ENCODE data around the gene AGAP1. TPM values are rescaled to one million over a fixed set of nuclear protein-coding genes. Genes with fewer than 3 reads are reported as not detected.

AGAP1 gene
- total RNA-seq, 2 donors from 2014 or later = 16.1 to 40.1 TPM

GRCh38 chr2:235698028-235698427 lies 204.2 kb downstream of the AGAP1 start:
- Histone ChIP-seq H3K4me3 (no peak overlapping the region), H3K36me3 (no peaks in the 10 kb centered on the region), H3K27ac (no peak overlapping the region), H3K4me1 (replicated peaks) (no peaks in the 10 kb centered on the region), H3K9me3 (no peaks in the 10 kb centered on the region), H3K27me3 (replicated peaks; ENCODE audit: insufficient read depth) (no peaks in the 10 kb centered on the region)
- intact Hi-C loops (cut with DNase I) = no loop called here
- DNase-seq (ENCODE audit: low spot score) = no peak
- WGBS = 89% methylated on average over 9 of the region's 9 CpGs
- TF ChIP-seq POLR2A (IDR thresholded peaks at IDR 0.05) (no peak), POLR2AphosphoS5 (IDR thresholded peaks at IDR 0.05) (no peak)
- TF ChIP-seq, protein P1, sequence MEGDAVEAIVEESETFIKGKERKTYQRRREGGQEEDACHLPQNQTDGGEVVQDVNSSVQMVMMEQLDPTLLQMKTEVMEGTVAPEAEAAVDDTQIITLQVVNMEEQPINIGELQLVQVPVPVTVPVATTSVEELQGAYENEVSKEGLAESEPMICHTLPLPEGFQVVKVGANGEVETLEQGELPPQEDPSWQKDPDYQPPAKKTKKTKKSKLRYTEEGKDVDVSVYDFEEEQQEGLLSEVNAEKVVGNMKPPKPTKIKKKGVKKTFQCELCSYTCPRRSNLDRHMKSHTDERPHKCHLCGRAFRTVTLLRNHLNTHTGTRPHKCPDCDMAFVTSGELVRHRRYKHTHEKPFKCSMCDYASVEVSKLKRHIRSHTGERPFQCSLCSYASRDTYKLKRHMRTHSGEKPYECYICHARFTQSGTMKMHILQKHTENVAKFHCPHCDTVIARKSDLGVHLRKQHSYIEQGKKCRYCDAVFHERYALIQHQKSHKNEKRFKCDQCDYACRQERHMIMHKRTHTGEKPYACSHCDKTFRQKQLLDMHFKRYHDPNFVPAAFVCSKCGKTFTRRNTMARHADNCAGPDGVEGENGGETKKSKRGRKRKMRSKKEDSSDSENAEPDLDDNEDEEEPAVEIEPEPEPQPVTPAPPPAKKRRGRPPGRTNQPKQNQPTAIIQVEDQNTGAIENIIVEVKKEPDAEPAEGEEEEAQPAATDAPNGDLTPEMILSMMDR (IDR thresholded peaks at IDR 0.05) = no peak

GRCh38 chr2:235698491-235698890 lies 204.6 kb downstream of the AGAP1 start:
- no peaks in the 10 kb centered on the region for H3K4me1 ChIP-seq (replicated peaks)
- H3K4me3 ChIP-seq = no peak overlapping the region
- intact Hi-C loops (cut with DNase I) = no loop called here
- DNase-seq (ENCODE audit: low spot score) = no peak
- TF ChIP-seq POLR2AphosphoS5 (IDR thresholded peaks at IDR 0.05) = no peak
- TF ChIP-seq, protein P1 (IDR thresholded peaks at IDR 0.05) = no peak
- TF ChIP-seq POLR2A (IDR thresholded peaks at IDR 0.05) = no peak
- 95% methylated on average over 7 of the region's 7 CpGs for WGBS
- H3K27me3 ChIP-seq (replicated peaks; ENCODE audit: insufficient read depth) = no peaks in the 10 kb centered on the region
- no peaks in the 10 kb centered on the region for H3K36me3 ChIP-seq
- no peak overlapping the region for H3K27ac ChIP-seq
- H3K9me3 ChIP-seq = no peaks in the 10 kb centered on the region

DNA sequence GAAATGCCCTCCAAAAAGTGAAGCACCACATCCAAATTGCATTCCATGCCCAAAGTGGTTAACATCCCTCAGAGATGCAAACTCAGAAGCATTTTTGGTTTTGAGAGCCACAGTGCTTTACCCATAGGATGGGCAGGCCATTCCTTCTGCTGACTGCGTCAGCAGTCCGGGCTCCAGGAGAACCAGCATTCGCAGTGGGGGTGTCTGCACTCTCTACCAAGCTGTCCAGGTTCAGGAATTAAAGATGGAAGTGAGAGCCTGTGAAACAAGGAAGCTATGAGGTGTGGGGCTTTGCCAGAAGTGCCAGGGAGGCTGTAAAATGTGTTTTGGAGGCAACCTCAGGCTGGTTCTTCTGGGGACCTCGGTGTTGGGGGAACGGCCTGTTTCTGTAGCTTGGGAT lies 205.7 kb downstream of the AGAP1 start:
- Histone ChIP-seq H3K4me3 (no peak overlapping the region), H3K27me3 (replicated peaks; ENCODE audit: insufficient read depth) (no peaks in the 10 kb centered on the region), H3K36me3 (no peaks in the 10 kb centered on the region), H3K4me1 (replicated peaks) (no peaks in the 10 kb centered on the region), H3K27ac (no peak overlapping the region), H3K9me3 (no peaks in the 10 kb centered on the region)
- TF ChIP-seq POLR2A (IDR thresholded peaks at IDR 0.05) (no peak), POLR2AphosphoS5 (IDR thresholded peaks at IDR 0.05) (no peak)
- TF ChIP-seq, protein P1 (IDR thresholded peaks at IDR 0.05) = no peak
- DNase-seq (ENCODE audit: low spot score) = no peak
- 81% methylated on average over 5 of the region's 5 CpGs for WGBS
- intact Hi-C loops (cut with DNase I) = no loop called here

GRCh38 chr2:235701206-235701981 lies 207.6 kb downstream of the AGAP1 start:
- Histone ChIP-seq H3K27ac (no peak overlapping the region), H3K4me3 (no peak overlapping the region), H3K4me1 (replicated peaks) (no peaks in the 10 kb centered on the region), H3K36me3 (no peaks in the 10 kb centered on the region), H3K27me3 (replicated peaks; ENCODE audit: insufficient read depth) (no peaks in the 10 kb centered on the region), H3K9me3 (no peaks in the 10 kb centered on the region)
- WGBS = 72% methylated on average over 13 of the region's 13 CpGs
- DNase-seq (ENCODE audit: low spot score) = no peak
- TF ChIP-seq POLR2AphosphoS5 (IDR thresholded peaks at IDR 0.05) = no peak
- TF ChIP-seq, protein P1 (IDR thresholded peaks at IDR 0.05) = no peak
- no peak for TF ChIP-seq POLR2A (IDR thresholded peaks at IDR 0.05)
- intact Hi-C loops (cut with DNase I) = no loop called here

GRCh38 chr2:235702186-235702585 lies 208.3 kb downstream of the AGAP1 start:
- no peak for DNase-seq (ENCODE audit: low spot score)
- TF ChIP-seq POLR2A (IDR thresholded peaks at IDR 0.05) (no peak), POLR2AphosphoS5 (IDR thresholded peaks at IDR 0.05) (no peak)
- TF ChIP-seq, protein P1 (IDR thresholded peaks at IDR 0.05) = no peak
- Histone ChIP-seq H3K9me3 (no peaks in the 10 kb centered on the region), H3K36me3 (no peaks in the 10 kb centered on the region), H3K4me3 (no peak overlapping the region), H3K27me3 (replicated peaks; ENCODE audit: insufficient read depth) (no peaks in the 10 kb centered on the region), H3K4me1 (replicated peaks) (no peaks in the 10 kb centered on the region), H3K27ac (no peak overlapping the region)
- intact Hi-C loops (cut with DNase I) = no loop called here
- 93% methylated on average over 4 of the region's 4 CpGs for WGBS
